HG02588 (cell line): ENCODE data around the gene FRMD4A.

Experiments used
- ATAC-seq: cut with Tn5 transposase; IDR thresholded peaks from one replicate; pipeline ENCODE4 v1.9.1; 2021; ENCODE audit warnings: mild to moderate bottlenecking, moderate library complexity; ENCODE audit not compliant: unreplicated experiment

Gene FRMD4A

DNA sequence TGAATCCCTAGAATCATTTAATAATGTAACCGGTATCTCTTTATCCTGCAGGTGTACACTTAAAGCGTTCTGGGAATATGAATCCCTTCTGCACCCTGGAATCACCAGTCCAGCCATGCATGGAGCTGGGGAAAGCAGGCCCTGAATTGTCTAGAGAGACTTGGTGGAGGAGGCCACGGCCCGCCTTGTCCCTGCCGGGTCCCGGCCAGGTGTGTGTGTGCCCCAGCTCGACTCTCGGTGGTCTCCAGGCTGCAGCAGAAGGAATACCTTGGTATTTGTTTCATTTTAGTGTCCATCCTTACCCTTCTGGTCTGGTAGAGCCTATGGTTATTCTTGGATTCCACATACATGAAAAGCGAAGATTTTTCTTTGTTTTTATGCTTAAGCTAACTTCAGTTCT, 685.9 kb downstream of the FRMD4A start:
- ATAC-seq: no peak

GRCh38 chr10:13643016-13643415, 687.7 kb downstream of the FRMD4A start:
- ATAC-seq: no peak

DNA sequence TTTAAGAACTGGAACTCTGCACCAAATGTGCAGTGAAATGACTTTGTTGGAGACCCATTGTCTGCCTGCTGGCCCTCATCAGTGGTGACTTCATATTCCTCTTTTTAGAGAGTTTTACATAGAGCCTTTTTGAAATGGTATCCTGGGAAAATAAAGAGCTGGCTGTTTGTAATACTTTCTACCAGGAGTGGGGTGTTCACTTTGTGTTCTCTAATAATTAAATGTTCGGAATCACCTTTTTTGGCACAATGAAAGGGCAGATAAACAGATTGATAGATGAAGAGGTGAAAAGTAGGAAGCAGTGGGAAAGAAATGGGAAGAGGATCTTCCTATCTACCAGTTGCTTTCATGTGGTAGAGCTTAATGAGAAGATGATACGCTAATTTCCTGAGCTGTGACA, 688.4 kb downstream of the FRMD4A start:
- ATAC-seq: no peak

GRCh38 chr10:13637894-13638293, 692.8 kb downstream of the FRMD4A start:
- no peak for ATAC-seq

GRCh38 chr10:13637303-13637856, 693.3 kb downstream of the FRMD4A start:
- no peak for ATAC-seq

DNA sequence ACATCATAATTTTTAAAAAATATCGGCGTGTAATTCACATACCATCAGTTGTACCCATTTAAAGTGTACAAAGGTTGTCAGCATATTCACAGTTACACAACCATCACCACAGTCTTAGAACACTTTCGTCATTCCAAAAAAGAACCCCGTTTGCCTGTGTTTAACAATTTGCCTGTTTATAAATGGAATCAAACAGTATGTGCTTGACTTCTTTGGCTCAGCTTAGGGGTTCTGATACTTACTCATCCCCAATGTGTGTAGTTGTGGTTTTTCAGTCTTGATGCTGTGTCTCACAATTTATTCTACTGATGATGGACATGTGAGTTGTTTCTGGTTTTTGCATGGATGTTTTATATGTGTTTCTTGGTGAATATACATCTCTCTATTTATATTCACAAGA, 693.9 kb downstream of the FRMD4A start:
- ATAC-seq: no peak

GRCh38 chr10:13634207-13634606, 696.5 kb downstream of the FRMD4A start:
- ATAC-seq: no peak

DNA sequence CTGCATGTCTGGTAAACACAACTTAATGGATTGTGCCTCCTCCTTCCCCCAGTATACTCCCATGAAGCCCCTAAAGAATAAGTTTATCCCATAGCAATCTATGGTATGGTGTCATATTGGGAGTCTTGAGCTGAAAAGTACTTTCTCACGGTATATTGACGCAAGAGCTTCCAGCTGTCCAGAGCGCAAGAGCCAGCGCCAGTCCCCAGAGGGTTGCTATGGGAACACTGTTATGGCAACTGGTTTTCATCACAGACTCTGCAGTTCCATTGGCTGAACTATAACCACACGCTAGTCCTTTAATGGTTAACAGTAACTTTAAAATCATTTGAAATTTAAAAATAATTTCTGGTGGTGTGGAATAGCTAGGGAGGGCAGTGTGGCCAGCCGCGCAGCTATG, 697.0 kb downstream of the FRMD4A start:
- no peak for ATAC-seq

GRCh38 chr10:13632884-13633440, 697.8 kb downstream of the FRMD4A start:
- ATAC-seq: no peak

DNA sequence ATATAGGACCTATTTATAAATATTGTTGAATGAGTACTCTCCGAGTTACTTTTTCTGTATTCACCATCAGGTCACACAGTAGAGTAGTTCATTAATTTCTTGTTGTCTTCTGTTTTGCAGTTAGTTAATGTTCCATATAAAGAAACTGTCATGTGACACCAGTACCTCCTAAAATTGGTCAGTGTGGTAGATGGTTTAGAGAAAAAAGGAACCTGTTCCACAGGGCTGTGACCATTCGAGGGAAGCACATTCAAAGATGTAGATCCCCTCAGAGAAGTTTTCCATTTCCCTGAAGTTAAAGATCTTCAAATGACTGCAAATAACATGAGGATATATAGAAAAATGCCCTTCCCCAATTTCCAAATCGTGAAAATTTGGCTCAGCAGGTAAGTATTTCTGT, 698.3 kb downstream of the FRMD4A start:
- no peak for ATAC-seq

GRCh38 chr10:13631594-13631993, 699.1 kb downstream of the FRMD4A start:
- no peak for ATAC-seq

DNA sequence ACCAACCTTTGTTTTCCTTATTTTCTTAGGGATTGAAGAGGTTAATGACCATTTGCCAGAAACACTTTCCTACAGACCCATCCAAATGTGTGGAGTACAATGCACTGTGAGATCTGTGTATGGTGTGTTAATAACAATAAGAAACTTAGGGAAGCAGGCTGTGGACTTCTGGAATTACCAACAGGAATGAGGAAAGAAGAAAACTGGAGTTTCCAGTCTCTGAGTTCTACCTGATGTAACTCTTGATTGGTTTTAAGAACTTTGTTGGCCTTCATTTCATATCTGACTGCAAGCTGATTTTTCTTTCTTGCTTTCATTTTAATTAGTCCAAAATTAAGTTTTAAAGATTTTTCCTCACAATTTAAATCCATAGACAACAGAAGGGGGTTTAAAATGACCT, 700.5 kb downstream of the FRMD4A start:
- no peak for ATAC-seq

- no peak for ATAC-seq
Measured at GRCh38 chr10:13629116-13629515, 701.6 kb downstream of the FRMD4A start.

GRCh38 chr10:13628661-13629060, 702.1 kb downstream of the FRMD4A start:
- ATAC-seq: no peak

DNA sequence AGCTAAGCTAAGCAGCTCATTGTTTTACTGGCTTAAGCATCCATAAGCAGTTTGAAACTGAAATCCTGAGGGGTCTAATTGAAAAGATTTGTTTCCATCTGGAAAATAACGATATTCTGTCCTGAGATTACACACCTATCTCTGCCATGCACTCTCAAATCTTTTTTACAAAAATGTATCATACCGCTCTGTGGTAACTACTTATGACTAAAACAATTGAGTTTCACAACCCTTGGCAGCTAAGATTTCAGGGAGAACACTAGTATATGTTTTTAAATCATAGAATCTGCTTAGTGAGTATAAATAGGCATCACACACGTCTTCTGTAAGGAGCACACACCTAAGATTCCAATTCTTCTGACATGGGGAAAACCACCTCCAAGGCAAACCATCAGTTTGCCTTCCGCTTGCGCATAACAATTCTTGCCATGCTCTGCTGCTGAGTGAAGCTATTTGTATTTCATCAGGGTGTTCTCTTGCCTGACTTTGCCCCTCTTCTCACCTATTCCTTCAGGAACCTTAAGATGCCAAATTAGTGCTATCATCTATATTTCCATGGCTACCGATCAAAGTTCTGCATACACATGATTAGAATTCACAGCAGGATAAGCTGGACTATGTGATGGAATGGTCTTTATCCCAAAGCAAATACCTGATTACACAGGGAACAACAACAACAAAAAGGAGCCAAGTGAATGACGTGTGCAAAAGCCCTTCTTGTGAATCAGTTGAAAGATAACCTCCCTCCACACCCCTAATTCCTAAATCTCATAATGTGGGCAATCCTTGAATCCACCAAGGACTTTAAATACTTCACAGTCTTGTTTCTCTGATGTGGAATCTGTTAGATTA, 703.0 kb downstream of the FRMD4A start:
- ATAC-seq: no peak

- no peak for ATAC-seq
Measured at GRCh38 chr10:13624630-13625029, 706.1 kb downstream of the FRMD4A start.

GRCh38 chr10:13621931-13622330, 708.8 kb downstream of the FRMD4A start:
- no peak for ATAC-seq

GRCh38 chr10:13617116-13617515, 713.6 kb downstream of the FRMD4A start:
- ATAC-seq: no peak

DNA sequence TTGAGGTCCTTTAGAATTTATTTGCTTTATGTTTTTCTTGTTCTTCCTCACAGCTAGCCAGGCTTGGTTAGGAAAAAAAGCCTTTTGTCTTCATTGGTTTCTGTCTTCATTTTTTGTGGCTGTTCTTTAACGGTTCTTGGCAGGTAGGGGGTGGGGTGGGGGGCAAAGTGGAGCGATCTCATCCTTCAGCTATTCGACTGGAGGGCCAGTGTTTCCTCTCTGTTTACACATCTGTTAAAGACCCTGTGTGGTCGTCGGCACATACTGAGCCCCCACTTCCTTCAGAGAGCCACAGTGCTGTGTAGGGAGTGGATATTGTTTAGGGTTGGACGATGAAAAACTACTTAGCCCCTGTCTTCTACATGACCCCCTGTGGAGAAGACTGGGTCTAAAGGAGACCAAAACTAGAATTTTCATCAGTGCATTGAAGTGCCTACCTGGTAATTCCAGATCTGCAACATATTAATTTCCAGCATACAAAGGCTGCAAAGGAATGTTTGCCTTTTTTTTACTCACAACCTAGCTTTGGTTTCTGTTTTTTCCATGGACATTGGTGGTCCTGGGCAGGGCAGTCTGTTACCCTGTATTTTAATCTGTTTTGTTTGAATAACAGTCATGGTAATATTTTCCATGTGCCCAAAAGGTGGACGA, 714.9 kb downstream of the FRMD4A start:
- no peak for ATAC-seq

- no peak for ATAC-seq
Measured at GRCh38 chr10:13614530-13615332, 716.0 kb downstream of the FRMD4A start.

DNA sequence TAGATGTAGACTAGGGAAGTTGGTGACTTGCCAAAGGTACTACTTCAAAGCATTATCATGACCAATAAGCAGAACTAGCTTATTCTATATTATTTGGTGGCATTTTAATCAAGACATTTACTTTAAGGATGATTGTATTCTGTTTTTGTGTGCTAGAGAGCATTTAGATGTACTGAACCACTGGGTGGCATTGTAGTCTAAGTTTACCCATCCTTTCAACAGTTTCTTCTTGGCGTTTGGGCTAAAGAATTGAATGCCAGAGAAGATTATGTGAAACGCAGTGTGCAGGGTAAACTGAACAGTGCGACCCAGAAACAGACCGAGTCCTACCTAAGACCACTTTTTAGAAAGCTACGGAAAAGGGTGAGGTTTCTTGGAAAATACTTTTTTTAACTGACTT, 717.2 kb downstream of the FRMD4A start:
- no peak for ATAC-seq
